ENCODE results near the gene ZNF616.
"Not testable (repeated sequence)": the region's sequence is repeated elsewhere in the genome, so short reads cannot be mapped to it uniquely, and the experiment has no call there.

- not testable (repeated sequence) for TF ChIP-seq POLR2A, CTCF (IDR thresholded peaks at IDR 0.05)
These were observed 43.3 kb downstream of the ZNF616 start for GRCh38 chr19:52096416-52096815.

Measured in thyroid gland (tissue), 4 donors.